ENCODE data around the gene ANAPC15. TPM values are rescaled to one million over a fixed set of nuclear protein-coding genes. Genes with fewer than 3 reads are reported as not detected.

ANAPC15 gene
- total and polyA plus RNA-seq, 2 donors (not counting 3 experiments of a cell fraction or from before 2014, with no cell fraction given) = 67.0 to 70.5 TPM

DNA sequence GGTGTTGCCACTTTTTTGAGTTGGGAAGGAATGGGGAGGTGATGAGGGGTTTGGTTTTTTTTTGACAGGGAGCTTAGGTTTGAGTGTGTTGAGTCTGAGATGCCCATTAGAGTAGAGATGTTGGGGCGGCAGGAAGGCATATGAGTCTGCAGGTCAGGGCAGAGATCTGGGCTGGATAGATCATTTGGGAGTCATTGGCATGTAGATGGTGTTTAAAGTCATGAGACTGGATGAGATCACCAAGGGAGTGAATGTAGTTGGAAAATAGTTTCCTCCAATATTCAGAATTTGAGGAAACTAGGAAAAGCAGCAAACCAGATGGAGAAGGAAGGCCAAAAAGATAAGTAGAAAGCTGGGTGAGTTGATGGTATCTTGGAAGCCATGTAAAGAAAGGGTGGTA lies 2.1 kb upstream of the ANAPC15 start:
- Histone ChIP-seq H3K4me1 (ENCODE audit: control insufficient read depth, extremely low read depth, insufficient read depth, low read length) (peaks cover 14% of the 10 kb centered on the region), H3K4me2 (ENCODE audit: insufficient read depth, low read length) (no peak overlapping the region), H3K27ac (ENCODE audit: insufficient read depth, low read depth, low read length) (no peak overlapping the region), H3K9me1 (replicated peaks; ENCODE audit: control insufficient read depth, extremely low read depth, insufficient read depth, low read length) (no peaks in the 10 kb centered on the region), H4K20me1 (replicated peaks; ENCODE audit: control insufficient read depth, extremely low read depth, insufficient read depth, low read length) (no peaks in the 10 kb centered on the region), H3K36me3 (ENCODE audit: control insufficient read depth in 2 of 2, extremely low read depth in 1 of 2, insufficient read depth in 2 of 2, low read length in 2 of 2) (no peaks in the 10 kb centered on the region), H3K4me3 (replicated peaks in 1 of 3; ENCODE audit: insufficient read depth in 1 of 3, low read depth in 1 of 3, low read length in 3 of 3) (no peak overlapping the region), H3K79me2 (ENCODE audit: control insufficient read depth, insufficient read depth, low read length) (no peaks in the 10 kb centered on the region), H3K27me3 (ENCODE audit: control insufficient read depth in 2 of 2, insufficient read depth in 2 of 2, low read length in 2 of 2) (peaks cover 0 to 3% of the 10 kb centered on the region in 2 experiments), H3K9ac (replicated peaks; ENCODE audit: extremely low read depth, insufficient read depth, low read length) (no peak overlapping the region), H2AFZ (ENCODE audit: low read depth, low read length) (no peak overlapping the region), H3K9me3 (replicated peaks; ENCODE audit: control insufficient read depth, insufficient read depth, low read length) (no peaks in the 10 kb centered on the region)
- TF ChIP-seq POLR2AphosphoS5 (IDR thresholded peaks at IDR 0.05; ENCODE audit: insufficient read depth, low read depth, low read length) = no peak
- TF ChIP-seq, protein P1, sequence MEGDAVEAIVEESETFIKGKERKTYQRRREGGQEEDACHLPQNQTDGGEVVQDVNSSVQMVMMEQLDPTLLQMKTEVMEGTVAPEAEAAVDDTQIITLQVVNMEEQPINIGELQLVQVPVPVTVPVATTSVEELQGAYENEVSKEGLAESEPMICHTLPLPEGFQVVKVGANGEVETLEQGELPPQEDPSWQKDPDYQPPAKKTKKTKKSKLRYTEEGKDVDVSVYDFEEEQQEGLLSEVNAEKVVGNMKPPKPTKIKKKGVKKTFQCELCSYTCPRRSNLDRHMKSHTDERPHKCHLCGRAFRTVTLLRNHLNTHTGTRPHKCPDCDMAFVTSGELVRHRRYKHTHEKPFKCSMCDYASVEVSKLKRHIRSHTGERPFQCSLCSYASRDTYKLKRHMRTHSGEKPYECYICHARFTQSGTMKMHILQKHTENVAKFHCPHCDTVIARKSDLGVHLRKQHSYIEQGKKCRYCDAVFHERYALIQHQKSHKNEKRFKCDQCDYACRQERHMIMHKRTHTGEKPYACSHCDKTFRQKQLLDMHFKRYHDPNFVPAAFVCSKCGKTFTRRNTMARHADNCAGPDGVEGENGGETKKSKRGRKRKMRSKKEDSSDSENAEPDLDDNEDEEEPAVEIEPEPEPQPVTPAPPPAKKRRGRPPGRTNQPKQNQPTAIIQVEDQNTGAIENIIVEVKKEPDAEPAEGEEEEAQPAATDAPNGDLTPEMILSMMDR (IDR thresholded peaks at IDR 0.05; ENCODE audit: extremely low read depth in 1 of 2, insufficient read depth in 1 of 2, low read depth in 1 of 2, low read length in 2 of 2) = no peak
- TF ChIP-seq, protein P2, sequence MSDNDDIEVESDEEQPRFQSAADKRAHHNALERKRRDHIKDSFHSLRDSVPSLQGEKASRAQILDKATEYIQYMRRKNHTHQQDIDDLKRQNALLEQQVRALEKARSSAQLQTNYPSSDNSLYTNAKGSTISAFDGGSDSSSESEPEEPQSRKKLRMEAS (IDR thresholded peaks at IDR 0.05; ENCODE audit: insufficient read depth, insufficient read length) = no peak
- no peak for TF ChIP-seq FOS (IDR thresholded peaks at IDR 0.05; ENCODE audit: borderline replicate concordance, insufficient read depth, low read length)
- no peak for TF ChIP-seq MYC (IDR thresholded peaks at IDR 0.05; ENCODE audit: low read depth, low read length)
- no peak for TF ChIP-seq EZH2 (IDR thresholded peaks at IDR 0.05; ENCODE audit: borderline replicate concordance, low read depth, low read length, severe bottlenecking)
- no peak for TF ChIP-seq POLR2A (IDR thresholded peaks at IDR 0.05; ENCODE audit: low read depth, low read length)
- TF ChIP-seq GATA2 (IDR thresholded peaks at IDR 0.05; ENCODE audit: insufficient read depth, insufficient read length, low read depth, low read length) = no peak
- TF ChIP-seq JUN (IDR thresholded peaks at IDR 0.05; ENCODE audit: borderline replicate concordance, insufficient read depth, insufficient read length, low read depth) = no peak
- ChIA-PET POLR2A (no interaction called here), CTCF (interaction anchor here (0.6 to 3.2 kb wide), 2 partner anchors 30 to 1417 kb away, joined by 3 to 13 read pairs; no protein-coding TSS in a partner anchor)
- no TSS peak for BruUV-seq (replicated peaks)
- dilution Hi-C loops (cut with MboI; ENCODE audit: extremely low pct_ligation_motif_present, low sequenced_read_pairs) (no loop called here), intact Hi-C loops (cut with micrococcal nuclease) (loop anchor here (5.0 kb wide), 1 partner anchor 318 kb away; the partner anchor contains the start of gene CLPB)
- FAIRE-seq (no peak), DNase-seq (ENCODE audit: low read depth, low spot score) (no peak)

Data from endothelial cell of umbilical vein (primary cell).